ENCODE measurements around the gene DAGLA. TPM values are rescaled to one million over a fixed set of nuclear protein-coding genes. Genes with fewer than 3 reads are reported as not detected.

The DAGLA gene
- total RNA-seq, 3 donors from 2014 or later (not counting 1 experiment from before 2014, with no cell fraction given), result 0.18 to 0.48 (median 0.38) TPM

DNA sequence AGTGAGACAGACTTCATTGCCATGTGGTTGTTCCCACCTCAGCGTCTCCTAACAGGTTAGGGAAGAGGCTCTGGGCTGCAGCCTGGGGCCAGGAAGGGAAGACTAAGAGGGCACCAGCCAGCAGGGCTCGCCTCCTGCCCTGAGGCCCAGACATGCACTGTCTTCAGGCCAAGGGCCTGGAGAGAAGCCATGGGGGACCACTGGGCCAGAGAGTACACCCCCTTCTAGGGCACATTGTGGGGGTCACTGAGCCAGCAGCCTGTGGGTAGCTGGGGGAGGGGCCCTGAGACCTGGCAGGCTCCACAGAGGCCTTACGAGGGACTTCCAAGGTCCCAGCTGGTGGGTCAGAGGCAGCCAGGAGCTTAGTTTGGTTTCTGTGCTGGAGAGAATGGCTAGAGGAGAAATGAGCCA lies 47.2 kb downstream of the DAGLA start:
- no peak for TF ChIP-seq CTCF (IDR thresholded peaks at IDR 0.05)
- H3K27me3 Mint-ChIP-seq (ENCODE audit: low read depth in 2 of 2), result peaks cover 0 to 4% of the 10 kb centered on the region in 2 donors
- no peak overlapping the region for H3K27ac Mint-ChIP-seq
- no peaks in the 10 kb centered on the region for H3K36me3 ChIP-seq (ENCODE audit: control insufficient read depth, insufficient read depth, low read length)
- no peak overlapping the region for H3K27ac ChIP-seq (ENCODE audit: low read length)
- H3K36me3 Mint-ChIP-seq, result no peaks in the 10 kb centered on the region
- ATAC-seq (no peak), DNase-seq (no peak)
- WGBS (ENCODE audit: insufficient coverage), result 91% methylated on average over 3 of the region's 3 CpGs
- H3K27me3 ChIP-seq (ENCODE audit: control insufficient read depth, insufficient read depth, low read length), result no peaks in the 10 kb centered on the region
- intact Hi-C loops (cut with micrococcal nuclease), result no loop called here
- no peaks in the 10 kb centered on the region for H3K4me1 ChIP-seq (ENCODE audit: control insufficient read depth, insufficient read depth, low read length)
- no peak overlapping the region for H3K4me3 Mint-ChIP-seq
- no peaks in the 10 kb centered on the region for H3K9me3 Mint-ChIP-seq
- H3K9me3 ChIP-seq (ENCODE audit: control insufficient read depth, insufficient read depth, low read length), result no peaks in the 10 kb centered on the region
- no peak overlapping the region for H3K4me3 ChIP-seq (ENCODE audit: low read length)
- H3K4me1 Mint-ChIP-seq, result peaks cover 0 to 4% of the 10 kb centered on the region in 2 donors

DNA sequence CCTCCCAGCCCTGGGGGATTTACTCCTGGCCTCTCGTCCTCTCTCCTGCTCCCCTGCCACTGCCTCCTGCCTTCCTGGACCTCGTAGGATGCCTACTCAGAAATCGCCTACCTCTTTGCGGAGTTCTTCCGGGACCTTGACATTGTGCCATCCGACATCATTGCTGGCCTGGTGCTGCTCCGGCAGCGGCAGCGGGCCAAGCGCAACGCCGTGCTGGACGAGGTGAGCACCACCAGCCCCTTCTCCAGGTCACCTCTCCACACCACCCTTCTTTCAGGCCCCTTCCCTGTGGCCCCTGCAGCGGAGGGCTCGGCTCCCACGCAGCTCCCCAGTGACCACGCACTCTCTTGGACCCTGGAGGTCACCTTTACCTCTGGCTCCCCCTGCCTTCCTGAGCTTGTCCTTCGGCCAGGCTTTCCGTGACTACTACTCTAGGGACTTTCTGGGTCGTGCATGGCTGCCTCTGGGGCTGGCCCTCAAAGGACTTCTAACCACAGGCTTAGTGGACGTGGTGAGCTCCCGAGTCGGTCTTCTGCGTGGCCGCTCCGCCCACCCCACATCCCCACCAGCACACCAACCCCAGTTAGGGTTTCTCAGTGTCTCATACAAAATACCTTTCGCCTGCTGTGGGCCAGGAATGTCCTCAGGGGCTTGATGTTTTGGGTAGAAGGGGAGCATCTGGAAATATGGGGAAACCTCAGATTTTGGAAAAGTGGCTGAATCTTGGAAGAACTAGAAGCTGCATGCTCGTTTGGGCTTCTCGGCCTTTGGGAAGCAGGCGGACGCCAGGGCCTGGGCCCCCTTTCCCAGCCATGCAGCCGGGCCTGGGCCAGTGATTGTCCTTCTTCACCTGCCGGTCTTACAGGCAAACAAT lies 48.1 kb downstream of the DAGLA start:
- TF ChIP-seq CTCF (IDR thresholded peaks at IDR 0.05), result no peak
- no peaks in the 10 kb centered on the region for H3K27me3 ChIP-seq (ENCODE audit: control insufficient read depth, insufficient read depth, low read length)
- H3K4me3 ChIP-seq (ENCODE audit: low read length), result no peak overlapping the region
- H3K36me3 Mint-ChIP-seq, result no peaks in the 10 kb centered on the region
- 86% methylated on average over 32 of the region's 33 CpGs for WGBS (ENCODE audit: insufficient coverage)
- no peak for DNase-seq
- peaks cover 2 to 6% of the 10 kb centered on the region in 2 donors for H3K27me3 Mint-ChIP-seq (ENCODE audit: low read depth in 2 of 2)
- intact Hi-C loops (cut with micrococcal nuclease), result no loop called here
- no peaks in the 10 kb centered on the region for H3K9me3 Mint-ChIP-seq
- H3K27ac Mint-ChIP-seq, result no peak overlapping the region
- H3K36me3 ChIP-seq (ENCODE audit: control insufficient read depth, insufficient read depth, low read length), result no peaks in the 10 kb centered on the region
- H3K4me1 ChIP-seq (ENCODE audit: control insufficient read depth, insufficient read depth, low read length), result peaks cover 3% of the 10 kb centered on the region
- no peak for ATAC-seq
- no peak overlapping the region for H3K4me3 Mint-ChIP-seq
- H3K9me3 ChIP-seq (ENCODE audit: control insufficient read depth, insufficient read depth, low read length), result no peaks in the 10 kb centered on the region
- H3K4me1 Mint-ChIP-seq, result peaks cover 3 to 7% of the 10 kb centered on the region in 2 donors
- H3K27ac ChIP-seq (ENCODE audit: low read length), result no peak overlapping the region

- WGBS (ENCODE audit: insufficient coverage), result 73% methylated on average over 8 of the region's 8 CpGs
- H3K27me3 ChIP-seq (ENCODE audit: control insufficient read depth, insufficient read depth, low read length), result no peaks in the 10 kb centered on the region
- H3K36me3 ChIP-seq (ENCODE audit: control insufficient read depth, insufficient read depth, low read length), result no peaks in the 10 kb centered on the region
- intact Hi-C loops (cut with micrococcal nuclease), result no loop called here
- no peak overlapping the region for H3K4me3 ChIP-seq (ENCODE audit: low read length)
- H3K9me3 Mint-ChIP-seq, result no peaks in the 10 kb centered on the region
- H3K4me3 Mint-ChIP-seq, result no peak overlapping the region
- no peak overlapping the region for H3K27ac Mint-ChIP-seq
- no peak for TF ChIP-seq CTCF (IDR thresholded peaks at IDR 0.05)
- DNase-seq (no peak), ATAC-seq (no peak)
- H3K4me1 Mint-ChIP-seq, result peaks cover 7 to 11% of the 10 kb centered on the region in 2 donors
- H3K36me3 Mint-ChIP-seq, result no peaks in the 10 kb centered on the region
- no peaks in the 10 kb centered on the region for H3K9me3 ChIP-seq (ENCODE audit: control insufficient read depth, insufficient read depth, low read length)
- peaks cover 5 to 8% of the 10 kb centered on the region in 2 donors for H3K27me3 Mint-ChIP-seq (ENCODE audit: low read depth in 2 of 2)
- H3K4me1 ChIP-seq (ENCODE audit: control insufficient read depth, insufficient read depth, low read length), result peaks cover 7% of the 10 kb centered on the region
- no peak overlapping the region for H3K27ac ChIP-seq (ENCODE audit: low read length)
Measured at GRCh38 chr11:61728940-61729219, 48.7 kb downstream of the DAGLA start.

Data from natural killer cell (primary cell).